ENCODE results near the gene RAD54L2. TPM values are rescaled to one million over a fixed set of nuclear protein-coding genes. Genes with fewer than 3 reads are reported as not detected.

The RAD54L2 gene
- total and polyA plus RNA-seq, 2 donors (not counting 1 experiment from before 2014, with no cell fraction given) = 5.5 to 17.2 TPM

DNA sequence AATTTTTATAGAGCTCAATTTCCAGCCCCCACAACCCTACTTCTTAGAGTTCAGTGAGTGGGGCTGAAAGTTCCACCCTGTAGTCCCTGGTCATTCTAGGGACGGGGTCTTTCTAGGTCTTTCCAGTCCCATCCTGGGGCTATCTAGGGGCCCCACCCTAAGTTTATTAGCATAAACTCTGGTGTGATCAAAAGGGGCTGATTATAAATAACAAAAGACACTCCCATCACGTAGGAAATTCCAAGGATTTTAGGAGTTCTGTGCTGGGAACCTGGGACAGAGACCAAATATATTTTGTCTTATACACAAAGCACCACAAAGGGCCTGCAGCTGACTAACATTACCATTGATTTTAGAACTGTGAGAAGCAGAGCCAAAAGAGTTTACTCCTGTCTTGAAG is 41.9 kb downstream of the RAD54L2 start:
- DNase-seq (ENCODE audit: low read depth in 2 of 2) = no peak
- H4K20me1 ChIP-seq (ENCODE audit: control insufficient read depth, extremely low read depth, insufficient read depth, low read length) = no peaks in the 10 kb centered on the region
- H2AFZ ChIP-seq (ENCODE audit: low read length) = no peak overlapping the region
- no peak for TF ChIP-seq EZH2 (IDR thresholded peaks at IDR 0.05; ENCODE audit: low read length, missing control alignments)
- no peak for TF ChIP-seq CTCF (conservative IDR thresholded peaks at IDR 0.05 in 1 of 2, IDR thresholded peaks at IDR 0.05 in 1 of 2; ENCODE audit: low read depth in 1 of 2, low read length in 2 of 2)
- H3K9me3 ChIP-seq (ENCODE audit: control insufficient read depth, insufficient read depth, low read depth, low read length) = no peaks in the 10 kb centered on the region
- no peaks in the 10 kb centered on the region for H3K4me1 ChIP-seq (ENCODE audit: control insufficient read depth, extremely low read depth, insufficient read depth, low read length)
- H3K9ac ChIP-seq (ENCODE audit: insufficient read depth, low read length) = no peak overlapping the region
- no peak overlapping the region for H3K4me2 ChIP-seq (ENCODE audit: extremely low read depth, insufficient read depth, low read length)
- H3K4me3 ChIP-seq (replicated peaks in 1 of 4; ENCODE audit: control extremely low read depth in 1 of 4, insufficient read depth in 1 of 4, low read depth in 3 of 4, low read length in 4 of 4) = no peak overlapping the region
- peaks cover 4% of the 10 kb centered on the region for H3K79me2 ChIP-seq (ENCODE audit: control insufficient read depth, insufficient read depth, low read length)
- H3K27me3 ChIP-seq (ENCODE audit: control insufficient read depth, insufficient read depth, low read length) = no peaks in the 10 kb centered on the region
- H3K27ac ChIP-seq (ENCODE audit: insufficient read depth, low read length) = no peak overlapping the region
- no peaks in the 10 kb centered on the region for H3K36me3 ChIP-seq (ENCODE audit: control insufficient read depth, insufficient read depth, low read length)

- peak in 1 of 2 donors; percentile 13 for DNase-seq (ENCODE audit: low read depth in 2 of 2)
- Histone ChIP-seq H3K27me3 (ENCODE audit: control insufficient read depth, insufficient read depth, low read length) (no peaks in the 10 kb centered on the region), H3K4me1 (ENCODE audit: control insufficient read depth, extremely low read depth, insufficient read depth, low read length) (no peaks in the 10 kb centered on the region), H3K36me3 (ENCODE audit: control insufficient read depth, insufficient read depth, low read length) (no peaks in the 10 kb centered on the region), H3K9me3 (ENCODE audit: control insufficient read depth, insufficient read depth, low read depth, low read length) (no peaks in the 10 kb centered on the region), H4K20me1 (ENCODE audit: control insufficient read depth, extremely low read depth, insufficient read depth, low read length) (no peaks in the 10 kb centered on the region), H2AFZ (ENCODE audit: low read length) (no peak overlapping the region), H3K79me2 (ENCODE audit: control insufficient read depth, insufficient read depth, low read length) (peaks cover 4% of the 10 kb centered on the region), H3K4me2 (ENCODE audit: extremely low read depth, insufficient read depth, low read length) (no peak overlapping the region), H3K4me3 (replicated peaks in 1 of 4; ENCODE audit: control extremely low read depth in 1 of 4, insufficient read depth in 1 of 4, low read depth in 3 of 4, low read length in 4 of 4) (no peak overlapping the region), H3K9ac (ENCODE audit: insufficient read depth, low read length) (no peak overlapping the region), H3K27ac (ENCODE audit: insufficient read depth, low read length) (no peak overlapping the region)
- TF ChIP-seq EZH2 (IDR thresholded peaks at IDR 0.05; ENCODE audit: low read length, missing control alignments) (no peak), CTCF (conservative IDR thresholded peaks at IDR 0.05 in 1 of 2, IDR thresholded peaks at IDR 0.05 in 1 of 2; ENCODE audit: low read depth in 1 of 2, low read length in 2 of 2) (no peak)
Measured at GRCh38 chr3:51581524-51581923, 43.0 kb downstream of the RAD54L2 start.

DNA sequence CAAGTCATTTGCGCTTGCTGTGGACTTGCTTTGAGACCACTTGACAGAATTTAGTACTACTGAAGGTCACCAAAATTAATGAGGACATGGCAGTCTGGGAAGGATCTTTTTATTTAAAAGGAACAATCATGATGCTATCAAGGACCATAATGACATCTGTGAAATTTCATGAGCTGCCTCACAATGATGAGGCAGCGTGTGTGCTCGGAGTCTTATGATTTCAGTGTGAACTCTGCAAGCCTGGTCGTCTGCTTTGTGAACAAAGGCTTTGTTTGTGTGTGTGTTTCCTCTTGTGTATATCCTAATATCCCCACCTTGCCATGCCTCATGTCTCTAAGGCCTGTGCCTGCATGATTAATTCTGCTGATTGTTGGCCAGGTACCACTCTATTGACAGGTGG is 46.7 kb downstream of the RAD54L2 start:
- no peaks in the 10 kb centered on the region for H3K27me3 ChIP-seq (ENCODE audit: control insufficient read depth, insufficient read depth, low read length)
- H3K4me2 ChIP-seq (ENCODE audit: extremely low read depth, insufficient read depth, low read length) = no peak overlapping the region
- no peak overlapping the region for H2AFZ ChIP-seq (ENCODE audit: low read length)
- H4K20me1 ChIP-seq (ENCODE audit: control insufficient read depth, extremely low read depth, insufficient read depth, low read length) = no peaks in the 10 kb centered on the region
- H3K79me2 ChIP-seq (ENCODE audit: control insufficient read depth, insufficient read depth, low read length) = peaks cover 2% of the 10 kb centered on the region
- no peak overlapping the region for H3K27ac ChIP-seq (ENCODE audit: insufficient read depth, low read length)
- H3K9ac ChIP-seq (ENCODE audit: insufficient read depth, low read length) = no peak overlapping the region
- no peaks in the 10 kb centered on the region for H3K4me1 ChIP-seq (ENCODE audit: control insufficient read depth, extremely low read depth, insufficient read depth, low read length)
- no peak overlapping the region for H3K4me3 ChIP-seq (replicated peaks in 1 of 4; ENCODE audit: control extremely low read depth in 1 of 4, insufficient read depth in 1 of 4, low read depth in 3 of 4, low read length in 4 of 4)
- no peak for DNase-seq (ENCODE audit: low read depth in 2 of 2)
- H3K9me3 ChIP-seq (ENCODE audit: control insufficient read depth, insufficient read depth, low read depth, low read length) = no peaks in the 10 kb centered on the region
- no peak for TF ChIP-seq EZH2 (IDR thresholded peaks at IDR 0.05; ENCODE audit: low read length, missing control alignments)
- no peak for TF ChIP-seq CTCF (conservative IDR thresholded peaks at IDR 0.05 in 1 of 2, IDR thresholded peaks at IDR 0.05 in 1 of 2; ENCODE audit: low read depth in 1 of 2, low read length in 2 of 2)
- H3K36me3 ChIP-seq (ENCODE audit: control insufficient read depth, insufficient read depth, low read length) = no peaks in the 10 kb centered on the region
